IMR-90 (cell line): ENCODE measurements around the gene COA4.

Experiments
- BHLHE40 ChIP-seq: fragments of 150-350 bp; IDR thresholded peaks from 2 replicates; pipeline ENCODE4 v1.6.1; 2016; ENCODE audit warnings: mild to moderate bottlenecking, low read depth, low read length
- CEBPB ChIP-seq: IDR thresholded peaks from 2 replicates; pipeline ENCODE4 v1.6.1; 2012; ENCODE audit warnings: low read depth, low read length, improper control_type of control experiment
- CHD1 ChIP-seq: IDR thresholded peaks from 2 replicates; pipeline ENCODE4 v1.6.1; 2012; ENCODE audit warnings: low read depth, low read length, improper control_type of control experiment
- CTCF ChIP-seq: conservative IDR thresholded peaks from 2 replicates; pipeline ENCODE4 v1.5.1; 2012; ENCODE audit warnings: mild to moderate bottlenecking, low read depth, low read length, improper control_type of control experiment
- FOS ChIP-seq: fragments of 150-350 bp; IDR thresholded peaks from 2 replicates; pipeline ENCODE4 v1.6.1; 2016; ENCODE audit warnings: low read depth, low read length
- MXI1 ChIP-seq: IDR thresholded peaks from 2 replicates; pipeline ENCODE4 v1.6.1; 2012; ENCODE audit warnings: low read depth, mild to moderate bottlenecking, low read length, moderate library complexity, borderline replicate concordance
- POLR2A ChIP-seq: IDR thresholded peaks from 2 replicates; pipeline ENCODE4 v1.6.1; 2012; ENCODE audit warnings: mild to moderate bottlenecking, low read depth, low read length
- RAD21 ChIP-seq: IDR thresholded peaks from 2 replicates; pipeline ENCODE4 v1.6.1; 2012; ENCODE audit warnings: low read length, improper control_type of control experiment
- RCOR1 ChIP-seq: IDR thresholded peaks from 2 replicates; pipeline ENCODE4 v1.6.1; 2012; ENCODE audit warnings: mild to moderate bottlenecking, low read length, improper control_type of control experiment; ENCODE audit not compliant: insufficient replicate concordance
- RFX5 ChIP-seq: IDR thresholded peaks from 2 replicates; pipeline ENCODE4 v1.8.0; 2012; ENCODE audit warnings: low read depth, mild to moderate bottlenecking, low read length, moderate library complexity
- USF2 ChIP-seq: fragments of 150-350 bp; IDR thresholded peaks from 2 replicates; pipeline ENCODE4 v1.6.1; 2017; ENCODE audit warnings: mild to moderate bottlenecking, antibody characterized with exemption, low read length, low read depth
- TF ChIP-seq, protein P1 (sequence below): fragments of 150-350 bp; IDR thresholded peaks from 2 replicates; pipeline ENCODE4 v1.6.1; 2016; ENCODE audit warnings: low read depth, mild to moderate bottlenecking, low read length, moderate library complexity, borderline replicate concordance

DNA sequence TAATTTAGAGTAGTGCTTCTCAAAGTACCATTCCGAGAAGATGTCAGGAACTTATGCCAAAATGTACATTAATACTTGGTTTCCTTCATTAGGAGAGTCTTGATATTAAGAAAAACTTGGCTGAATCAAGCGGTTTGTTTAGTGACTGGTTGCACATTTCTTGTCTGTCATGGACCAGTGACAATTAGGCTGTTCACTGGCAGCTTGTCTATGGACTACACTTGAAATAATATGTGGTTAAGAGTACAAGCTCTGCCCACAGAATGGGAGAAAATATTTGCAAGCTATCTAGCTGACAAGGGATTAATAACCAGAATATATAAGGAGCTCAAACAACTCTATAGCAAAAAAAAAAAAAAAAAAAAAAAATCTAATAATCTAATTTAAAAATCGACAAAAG is 24.6 kb downstream of the COA4 start:
- TF ChIP-seq CTCF (no peak), POLR2A (no peak), USF2 (no peak), FOS (no peak), CHD1 (no peak), CEBPB (no peak), RCOR1 (no peak), BHLHE40 (no peak), RFX5 (no peak), MXI1 (no peak), RAD21 (no peak)
- TF ChIP-seq, protein P1, sequence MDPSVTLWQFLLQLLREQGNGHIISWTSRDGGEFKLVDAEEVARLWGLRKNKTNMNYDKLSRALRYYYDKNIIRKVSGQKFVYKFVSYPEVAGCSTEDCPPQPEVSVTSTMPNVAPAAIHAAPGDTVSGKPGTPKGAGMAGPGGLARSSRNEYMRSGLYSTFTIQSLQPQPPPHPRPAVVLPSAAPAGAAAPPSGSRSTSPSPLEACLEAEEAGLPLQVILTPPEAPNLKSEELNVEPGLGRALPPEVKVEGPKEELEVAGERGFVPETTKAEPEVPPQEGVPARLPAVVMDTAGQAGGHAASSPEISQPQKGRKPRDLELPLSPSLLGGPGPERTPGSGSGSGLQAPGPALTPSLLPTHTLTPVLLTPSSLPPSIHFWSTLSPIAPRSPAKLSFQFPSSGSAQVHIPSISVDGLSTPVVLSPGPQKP: no peak
